ENCODE measurements around the gene SUCO.

DNA sequence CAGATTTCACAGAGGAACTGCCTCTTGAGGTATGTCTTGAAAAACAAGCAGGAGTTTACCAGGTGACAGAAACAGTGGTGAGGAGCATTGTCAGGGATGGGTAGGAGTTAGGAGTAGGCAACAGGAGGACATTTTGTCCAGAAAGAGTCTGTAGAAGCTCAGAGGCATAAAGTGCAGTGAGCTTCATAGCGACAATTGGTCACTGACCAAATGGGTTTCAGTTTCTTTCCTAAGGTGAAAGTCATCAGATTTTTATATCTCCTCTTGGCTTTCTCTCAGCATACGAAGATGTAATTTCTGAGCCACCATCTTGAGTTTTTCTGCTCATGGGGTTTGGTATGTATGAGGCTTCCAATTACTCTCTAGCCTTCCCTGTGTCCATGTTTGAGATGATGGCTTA lies 96.7 kb downstream of the SUCO start:
- TF ChIP-seq, protein P1, sequence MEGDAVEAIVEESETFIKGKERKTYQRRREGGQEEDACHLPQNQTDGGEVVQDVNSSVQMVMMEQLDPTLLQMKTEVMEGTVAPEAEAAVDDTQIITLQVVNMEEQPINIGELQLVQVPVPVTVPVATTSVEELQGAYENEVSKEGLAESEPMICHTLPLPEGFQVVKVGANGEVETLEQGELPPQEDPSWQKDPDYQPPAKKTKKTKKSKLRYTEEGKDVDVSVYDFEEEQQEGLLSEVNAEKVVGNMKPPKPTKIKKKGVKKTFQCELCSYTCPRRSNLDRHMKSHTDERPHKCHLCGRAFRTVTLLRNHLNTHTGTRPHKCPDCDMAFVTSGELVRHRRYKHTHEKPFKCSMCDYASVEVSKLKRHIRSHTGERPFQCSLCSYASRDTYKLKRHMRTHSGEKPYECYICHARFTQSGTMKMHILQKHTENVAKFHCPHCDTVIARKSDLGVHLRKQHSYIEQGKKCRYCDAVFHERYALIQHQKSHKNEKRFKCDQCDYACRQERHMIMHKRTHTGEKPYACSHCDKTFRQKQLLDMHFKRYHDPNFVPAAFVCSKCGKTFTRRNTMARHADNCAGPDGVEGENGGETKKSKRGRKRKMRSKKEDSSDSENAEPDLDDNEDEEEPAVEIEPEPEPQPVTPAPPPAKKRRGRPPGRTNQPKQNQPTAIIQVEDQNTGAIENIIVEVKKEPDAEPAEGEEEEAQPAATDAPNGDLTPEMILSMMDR (conservative IDR thresholded peaks at IDR 0.05; ENCODE audit: low read depth in 2 of 2), result no peak
- TF ChIP-seq, protein P2, sequence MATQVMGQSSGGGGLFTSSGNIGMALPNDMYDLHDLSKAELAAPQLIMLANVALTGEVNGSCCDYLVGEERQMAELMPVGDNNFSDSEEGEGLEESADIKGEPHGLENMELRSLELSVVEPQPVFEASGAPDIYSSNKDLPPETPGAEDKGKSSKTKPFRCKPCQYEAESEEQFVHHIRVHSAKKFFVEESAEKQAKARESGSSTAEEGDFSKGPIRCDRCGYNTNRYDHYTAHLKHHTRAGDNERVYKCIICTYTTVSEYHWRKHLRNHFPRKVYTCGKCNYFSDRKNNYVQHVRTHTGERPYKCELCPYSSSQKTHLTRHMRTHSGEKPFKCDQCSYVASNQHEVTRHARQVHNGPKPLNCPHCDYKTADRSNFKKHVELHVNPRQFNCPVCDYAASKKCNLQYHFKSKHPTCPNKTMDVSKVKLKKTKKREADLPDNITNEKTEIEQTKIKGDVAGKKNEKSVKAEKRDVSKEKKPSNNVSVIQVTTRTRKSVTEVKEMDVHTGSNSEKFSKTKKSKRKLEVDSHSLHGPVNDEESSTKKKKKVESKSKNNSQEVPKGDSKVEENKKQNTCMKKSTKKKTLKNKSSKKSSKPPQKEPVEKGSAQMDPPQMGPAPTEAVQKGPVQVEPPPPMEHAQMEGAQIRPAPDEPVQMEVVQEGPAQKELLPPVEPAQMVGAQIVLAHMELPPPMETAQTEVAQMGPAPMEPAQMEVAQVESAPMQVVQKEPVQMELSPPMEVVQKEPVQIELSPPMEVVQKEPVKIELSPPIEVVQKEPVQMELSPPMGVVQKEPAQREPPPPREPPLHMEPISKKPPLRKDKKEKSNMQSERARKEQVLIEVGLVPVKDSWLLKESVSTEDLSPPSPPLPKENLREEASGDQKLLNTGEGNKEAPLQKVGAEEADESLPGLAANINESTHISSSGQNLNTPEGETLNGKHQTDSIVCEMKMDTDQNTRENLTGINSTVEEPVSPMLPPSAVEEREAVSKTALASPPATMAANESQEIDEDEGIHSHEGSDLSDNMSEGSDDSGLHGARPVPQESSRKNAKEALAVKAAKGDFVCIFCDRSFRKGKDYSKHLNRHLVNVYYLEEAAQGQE (IDR thresholded peaks at IDR 0.05; ENCODE audit: unreplicated experiment), result no peak
- TF ChIP-seq EZH2 (IDR thresholded peaks at IDR 0.05; ENCODE audit: low read depth, unreplicated experiment) (no peak), CREB1 (CRISPR knock-in tag; IDR thresholded peaks at IDR 0.05; ENCODE audit: low read depth) (no peak), EZH2phosphoT487 (IDR thresholded peaks at IDR 0.05; ENCODE audit: unreplicated experiment) (no peak), POLR2AphosphoS5 (IDR thresholded peaks at IDR 0.05; ENCODE audit: low read depth) (no peak), ZNF331 (CRISPR knock-in tag; IDR thresholded peaks at IDR 0.05; ENCODE audit: low read depth) (no peak), JUNB (IDR thresholded peaks at IDR 0.05; ENCODE audit: unreplicated experiment) (no peak), ZNF114 (CRISPR knock-in tag; IDR thresholded peaks at IDR 0.05) (no peak)
- TF ChIP-seq, protein P3, sequence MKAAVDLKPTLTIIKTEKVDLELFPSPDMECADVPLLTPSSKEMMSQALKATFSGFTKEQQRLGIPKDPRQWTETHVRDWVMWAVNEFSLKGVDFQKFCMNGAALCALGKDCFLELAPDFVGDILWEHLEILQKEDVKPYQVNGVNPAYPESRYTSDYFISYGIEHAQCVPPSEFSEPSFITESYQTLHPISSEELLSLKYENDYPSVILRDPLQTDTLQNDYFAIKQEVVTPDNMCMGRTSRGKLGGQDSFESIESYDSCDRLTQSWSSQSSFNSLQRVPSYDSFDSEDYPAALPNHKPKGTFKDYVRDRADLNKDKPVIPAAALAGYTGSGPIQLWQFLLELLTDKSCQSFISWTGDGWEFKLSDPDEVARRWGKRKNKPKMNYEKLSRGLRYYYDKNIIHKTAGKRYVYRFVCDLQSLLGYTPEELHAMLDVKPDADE (IDR thresholded peaks at IDR 0.05), result no peak
